Fibroblast of the aortic adventitia (primary cell): Measurements from ENCODE around the gene IL3. TPM values are rescaled to one million over a fixed set of nuclear protein-coding genes. Genes with fewer than 3 reads are reported as not detected.
A peak's percentile ranks its signal among the peaks of the same experiment; 100 is the strongest.

Experiments used
- DNase-seq: peaks from one replicate; pipeline ENCODE4 v3.0.0-alpha.2; 2010; ENCODE audit warnings: low read depth
- H3K4me3 ChIP-seq: 2 replicates; pipeline ENCODE4 v1.5.1; 2011; ENCODE audit warnings: low read depth, mild to moderate bottlenecking, control low read depth, low read length, moderate library complexity
- total RNA-seq: library from RNA; depleted of rRNA; stranded (reverse); fragments of >200 nt; gene quantifications from 2 replicates; pipeline ENCODE4 v1.2.3, GENCODE V29; 2012; ENCODE audit warnings: low replicate concordance
- TF ChIP-seq, protein P1 (sequence below): IDR thresholded peaks from 2 replicates; pipeline ENCODE4 v1.5.1; 2011; ENCODE audit warnings: mild to moderate bottlenecking, low read length, control low read depth, inconsistent platforms; ENCODE audit not compliant: insufficient read depth

Gene IL3
- total RNA-seq, 1 donor: not detected

DNA sequence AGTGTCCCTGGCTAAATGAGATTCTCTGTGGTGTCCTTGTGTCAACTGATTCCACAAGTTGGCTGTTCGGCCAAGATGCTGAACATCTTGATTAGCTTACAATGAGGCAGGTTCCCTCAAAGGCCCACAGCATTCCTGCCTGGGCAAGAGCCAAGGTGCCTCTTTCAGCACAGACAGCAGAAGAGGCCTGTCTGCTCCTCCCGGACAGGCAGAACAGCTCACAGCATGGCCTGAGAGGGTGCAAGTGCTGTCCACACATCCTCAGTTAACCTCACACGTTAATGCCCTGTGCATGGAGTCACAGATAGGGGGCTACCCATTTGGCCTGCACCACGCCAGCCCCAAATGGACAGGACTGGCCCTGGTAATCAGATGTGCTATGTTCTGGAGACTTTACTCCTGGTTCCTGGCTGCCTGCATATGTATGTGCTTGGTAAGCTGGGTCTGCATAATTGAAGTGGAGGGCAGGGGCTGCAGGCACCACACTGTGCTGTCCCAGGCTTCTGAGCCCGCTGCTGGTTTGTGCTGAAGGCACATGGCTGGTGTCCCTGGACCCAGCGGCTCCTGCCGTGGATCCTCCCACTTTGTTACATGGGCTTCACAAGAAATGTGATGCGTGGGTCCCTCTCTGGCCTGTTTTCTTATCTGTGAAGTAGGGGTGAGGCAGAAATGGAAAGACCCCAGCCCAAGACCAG lies 22.0 kb downstream of the IL3 start:
- TF ChIP-seq, protein P1, sequence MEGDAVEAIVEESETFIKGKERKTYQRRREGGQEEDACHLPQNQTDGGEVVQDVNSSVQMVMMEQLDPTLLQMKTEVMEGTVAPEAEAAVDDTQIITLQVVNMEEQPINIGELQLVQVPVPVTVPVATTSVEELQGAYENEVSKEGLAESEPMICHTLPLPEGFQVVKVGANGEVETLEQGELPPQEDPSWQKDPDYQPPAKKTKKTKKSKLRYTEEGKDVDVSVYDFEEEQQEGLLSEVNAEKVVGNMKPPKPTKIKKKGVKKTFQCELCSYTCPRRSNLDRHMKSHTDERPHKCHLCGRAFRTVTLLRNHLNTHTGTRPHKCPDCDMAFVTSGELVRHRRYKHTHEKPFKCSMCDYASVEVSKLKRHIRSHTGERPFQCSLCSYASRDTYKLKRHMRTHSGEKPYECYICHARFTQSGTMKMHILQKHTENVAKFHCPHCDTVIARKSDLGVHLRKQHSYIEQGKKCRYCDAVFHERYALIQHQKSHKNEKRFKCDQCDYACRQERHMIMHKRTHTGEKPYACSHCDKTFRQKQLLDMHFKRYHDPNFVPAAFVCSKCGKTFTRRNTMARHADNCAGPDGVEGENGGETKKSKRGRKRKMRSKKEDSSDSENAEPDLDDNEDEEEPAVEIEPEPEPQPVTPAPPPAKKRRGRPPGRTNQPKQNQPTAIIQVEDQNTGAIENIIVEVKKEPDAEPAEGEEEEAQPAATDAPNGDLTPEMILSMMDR: no peak
- no peak overlapping the region for H3K4me3 ChIP-seq
- DNase-seq: no peak

- no peak for DNase-seq
- TF ChIP-seq, protein P1: no peak
- H3K4me3 ChIP-seq: no peak overlapping the region
Measured at GRCh38 chr5:132083071-132083678, 22.7 kb downstream of the IL3 start.

DNA sequence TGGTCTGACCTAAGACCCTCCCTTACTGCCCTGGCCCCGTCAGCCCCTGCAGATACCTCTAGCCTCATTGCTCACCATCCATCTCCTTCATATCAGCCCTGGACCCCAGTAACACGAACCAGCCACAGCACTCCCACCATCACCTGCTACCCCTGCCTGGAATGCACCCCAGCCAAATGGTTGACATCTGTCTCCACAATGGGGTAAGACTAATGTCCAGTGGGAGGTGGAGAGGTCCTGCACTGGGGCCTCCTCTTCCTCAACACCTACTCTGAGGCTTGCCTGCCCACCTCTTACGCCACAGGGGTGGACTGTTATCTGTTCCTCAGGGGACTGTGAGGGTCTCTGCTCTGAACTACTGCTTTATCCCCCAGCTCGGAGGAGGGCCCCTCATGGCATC lies 25.2 kb downstream of the IL3 start:
- H3K4me3 ChIP-seq: no peak overlapping the region
- TF ChIP-seq, protein P1: no peak
- no peak for DNase-seq

DNA sequence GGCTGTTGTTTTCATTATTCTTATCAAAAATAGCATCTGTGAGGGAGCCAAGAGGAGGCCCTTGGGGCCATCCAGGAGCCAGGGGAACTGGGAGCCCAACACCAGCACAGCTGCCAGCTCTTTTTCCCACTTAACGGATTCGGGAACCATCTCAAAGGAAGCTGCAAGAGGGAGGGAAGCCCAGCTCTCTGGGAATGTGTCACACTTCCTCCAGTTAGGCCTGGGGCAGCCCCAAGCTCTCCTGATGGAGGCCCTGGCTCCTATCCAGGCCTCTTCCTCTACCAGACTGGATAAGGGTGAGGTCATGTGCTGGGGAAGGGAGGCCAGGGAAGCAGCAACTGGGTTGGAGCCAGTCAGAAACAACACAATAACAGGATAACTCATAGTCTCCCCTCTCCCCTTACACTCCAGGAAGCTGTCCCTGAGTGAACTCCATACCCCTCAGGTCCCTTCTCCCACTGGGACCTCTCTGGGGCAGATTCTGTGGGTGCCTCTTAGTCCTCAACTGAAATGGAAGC lies 25.9 kb downstream of the IL3 start:
- no peak overlapping the region for H3K4me3 ChIP-seq
- TF ChIP-seq, protein P1: no peak
- peak; percentile 97 for DNase-seq

DNA sequence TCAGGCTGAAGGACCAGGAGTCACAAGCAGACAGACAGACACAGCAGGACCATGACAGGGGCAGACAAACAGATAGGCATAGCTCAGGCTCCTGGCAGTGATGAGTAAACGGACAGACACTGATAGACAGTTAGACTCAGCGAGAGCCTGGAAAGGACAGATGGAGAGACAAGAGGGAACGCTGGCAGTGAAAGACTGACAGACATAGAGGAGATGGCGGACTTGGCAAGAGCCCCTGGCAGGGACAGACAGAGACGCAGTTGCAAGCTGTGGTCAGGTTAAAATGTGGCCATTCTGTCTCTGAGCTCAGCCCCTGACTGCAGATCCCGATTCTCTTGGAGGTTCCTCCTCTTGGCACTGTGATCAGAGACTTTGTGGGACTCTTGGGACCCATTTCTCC lies 26.7 kb downstream of the IL3 start:
- TF ChIP-seq, protein P1: no peak
- no peak for DNase-seq
- no peak overlapping the region for H3K4me3 ChIP-seq

DNA sequence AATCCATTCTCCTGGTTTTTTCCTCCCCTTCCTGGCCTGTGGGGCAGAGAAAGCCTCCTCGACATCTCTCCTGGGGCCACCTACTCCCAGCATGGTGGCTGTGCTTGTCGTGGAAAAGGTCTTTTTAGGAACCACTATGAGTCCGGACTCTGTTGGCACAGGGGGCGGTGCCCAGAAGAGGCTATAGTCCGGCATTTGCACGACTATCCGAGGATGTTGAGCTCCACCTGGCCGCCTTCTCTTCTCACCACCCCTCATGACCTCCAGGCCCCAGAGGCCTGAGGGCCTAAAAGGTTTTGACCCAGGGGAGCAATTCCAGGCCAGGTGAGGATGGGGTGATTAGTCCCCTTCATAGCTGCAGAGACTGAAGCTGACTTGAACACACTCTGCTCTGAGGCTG lies 27.2 kb downstream of the IL3 start:
- H3K4me3 ChIP-seq: no peak overlapping the region
- no peak for DNase-seq
- TF ChIP-seq, protein P1: no peak
